Middle frontal gyrus (tissue), 1 donor: ENCODE measurements around the gene PRR36.

Source experiments
- DNase-seq: peaks from one replicate; pipeline ENCODE4 v3.0.0-alpha.2; 2015; ENCODE audit warnings: low spot score; ENCODE audit errors: extremely low spot score

Gene PRR36

GRCh38 chr19:7846155-7846646 lies 28.0 kb downstream of the PRR36 start:
- DNase-seq = no peak

- DNase-seq = no peak
These were observed 28.6 kb downstream of the PRR36 start for GRCh38 chr19:7845390-7846154.

GRCh38 chr19:7844951-7845350 lies 29.2 kb downstream of the PRR36 start:
- DNase-seq = no peak

- no peak for DNase-seq
These were observed 29.8 kb downstream of the PRR36 start for GRCh38 chr19:7844405-7844804.

GRCh38 chr19:7843521-7843920 lies 30.7 kb downstream of the PRR36 start:
- DNase-seq = no peak

GRCh38 chr19:7842661-7843294 lies 31.4 kb downstream of the PRR36 start:
- DNase-seq = no peak

- no peak for DNase-seq
These were observed 32.2 kb downstream of the PRR36 start for GRCh38 chr19:7841751-7842660.

GRCh38 chr19:7840629-7841028 lies 33.6 kb downstream of the PRR36 start:
- no peak for DNase-seq

- DNase-seq = no peak
These were observed 34.7 kb downstream of the PRR36 start for GRCh38 chr19:7839476-7839875.

GRCh38 chr19:7833225-7834099 lies 40.7 kb downstream of the PRR36 start:
- DNase-seq = no peak

- DNase-seq = no peak
These were observed 41.4 kb downstream of the PRR36 start for GRCh38 chr19:7832781-7833180.

GRCh38 chr19:7832009-7832408 lies 42.2 kb downstream of the PRR36 start:
- no peak for DNase-seq

- DNase-seq = no peak
These were observed 42.7 kb downstream of the PRR36 start for GRCh38 chr19:7831452-7831851.

GRCh38 chr19:7830823-7831222 lies 43.4 kb downstream of the PRR36 start:
- DNase-seq = no peak

GRCh38 chr19:7830272-7830771 lies 43.9 kb downstream of the PRR36 start:
- DNase-seq = no peak

- DNase-seq = peak; percentile 99
These were observed 44.5 kb downstream of the PRR36 start, which contains the start of gene EVI5L for GRCh38 chr19:7829561-7830271. TSS of gene EVI5L (plus strand) at chr19:7830218. CDS start at chr19:7846543, 16,325 bp downstream.

- DNase-seq = no peak
These were observed 45.0 kb downstream of the PRR36 start for GRCh38 chr19:7829166-7829520.

- DNase-seq = no peak
These were observed 50.4 kb downstream of the PRR36 start for GRCh38 chr19:7823686-7824301.

- no peak for DNase-seq
These were observed 51.2 kb downstream of the PRR36 start for GRCh38 chr19:7822910-7823515.
